Fibroblast of pulmonary artery (primary cell): ENCODE data around the gene AGRN.
"Not testable (repeated sequence)": the region's sequence is repeated elsewhere in the genome, so short reads cannot be mapped to it uniquely, and the experiment has no call there.

Experiments used
- DNase-seq: peaks from one replicate; pipeline ENCODE4 v3.0.0-alpha.2; 2010; ENCODE audit warnings: low read depth
- H3K4me3 ChIP-seq: replicated peaks from 2 replicates; pipeline ENCODE4 v1.5.1; 2011; ENCODE audit warnings: low read depth, mild to moderate bottlenecking, control low read depth, low read length, moderate library complexity
- CTCF ChIP-seq: IDR thresholded peaks from 2 replicates; pipeline ENCODE4 v1.5.1; 2011; ENCODE audit warnings: mild to moderate bottlenecking, control low read depth, low read length, inconsistent platforms; ENCODE audit errors: missing control alignments

AGRN gene

GRCh38 chr1:973459-974292 is 46.2 kb upstream of the AGRN start:
- DNase-seq, result no peak
- TF ChIP-seq CTCF, result no peak
- H3K4me3 ChIP-seq, result no peak overlapping the region

GRCh38 chr1:974293-974640 is 45.7 kb upstream of the AGRN start:
- no peak overlapping the region for H3K4me3 ChIP-seq
- no peak for TF ChIP-seq CTCF
- no peak for DNase-seq

- DNase-seq, result no peak
- no peak overlapping the region for H3K4me3 ChIP-seq
- TF ChIP-seq CTCF, result no peak
Measured at GRCh38 chr1:974687-975328, 45.1 kb upstream of the AGRN start.

- no peak overlapping the region for H3K4me3 ChIP-seq
- no peak for TF ChIP-seq CTCF
- DNase-seq, result no peak
Measured at GRCh38 chr1:975365-975764, 44.6 kb upstream of the AGRN start.

- H3K4me3 ChIP-seq, result no peak overlapping the region
- DNase-seq, result peak; percentile 47
- TF ChIP-seq CTCF, result peak; percentile 38
Measured at GRCh38 chr1:975896-976683, 43.8 kb upstream of the AGRN start.

GRCh38 chr1:976791-977190 is 43.1 kb upstream of the AGRN start:
- not testable (repeated sequence) for DNase-seq, H3K4me3 ChIP-seq

- no peak for TF ChIP-seq CTCF
- no peak overlapping the region for H3K4me3 ChIP-seq
- no peak for DNase-seq
Measured at GRCh38 chr1:978069-978834, 41.7 kb upstream of the AGRN start.
